Trophoblast cell (in vitro differentiated cells and primary cell): ENCODE measurements around the gene USP35. TPM values are rescaled to one million over a fixed set of nuclear protein-coding genes. Genes with fewer than 3 reads are reported as not detected.
A peak's percentile ranks its signal among the peaks of the same experiment; 100 is the strongest.

ENCODE experiments used
- DNase-seq, 2 donors: peaks; one replicate each; pipeline ENCODE4 v3.0.0-alpha.2; 2016
- H2AFZ ChIP-seq: 2 replicates; pipeline ENCODE4 v1.6.1; 2013; ENCODE audit warnings: low read length, moderate library complexity, mild to moderate bottlenecking; ENCODE audit not compliant: insufficient read depth, poor library complexity
- H2AK5ac ChIP-seq: 2 replicates; pipeline ENCODE4 v1.6.1; 2013; ENCODE audit warnings: mild to moderate bottlenecking, low read length
- H2BK120ac ChIP-seq: 2 replicates; pipeline ENCODE4 v1.6.1; 2013; ENCODE audit warnings: low read length, mild to moderate bottlenecking, moderate library complexity; ENCODE audit not compliant: insufficient read depth, poor library complexity
- H2BK12ac ChIP-seq: 2 replicates; pipeline ENCODE4 v1.6.1; 2013; ENCODE audit warnings: mild to moderate bottlenecking, low read length, moderate library complexity
- H2BK5ac ChIP-seq: 2 replicates; pipeline ENCODE4 v1.6.1; 2013; ENCODE audit warnings: low read length, low read depth, moderate library complexity, mild to moderate bottlenecking; ENCODE audit not compliant: poor library complexity
- H3K14ac ChIP-seq: 2 replicates; pipeline ENCODE4 v1.6.1; 2013; ENCODE audit warnings: mild to moderate bottlenecking, low read length
- H3K18ac ChIP-seq: 2 replicates; pipeline ENCODE4 v1.6.1; 2013; ENCODE audit warnings: mild to moderate bottlenecking, low read length
- H3K23ac ChIP-seq: 2 replicates; pipeline ENCODE4 v1.6.1; 2013; ENCODE audit warnings: low read length
- H3K27ac ChIP-seq: 2 replicates; pipeline ENCODE4 v1.5.1; 2013; ENCODE audit warnings: low read depth, mild to moderate bottlenecking, inconsistent platforms, low read length, moderate library complexity
- H3K27me3 ChIP-seq: 2 replicates; pipeline ENCODE4 v1.6.1; 2013; ENCODE audit warnings: inconsistent platforms, mild to moderate bottlenecking, low read length, moderate library complexity; ENCODE audit not compliant: insufficient read depth
- H3K36me3 ChIP-seq, 2 experiments: 1 replicate in 1 of 2; 2 replicates in 1 of 2; pipeline ENCODE4 v1.6.1; 2013; ENCODE audit warnings: low read length in 2 of 2, mild to moderate bottlenecking in 2 of 2, moderate library complexity in 1 of 2; ENCODE audit not compliant: insufficient read depth in 2 of 2, control insufficient read depth in 1 of 2
- H3K4ac ChIP-seq: 2 replicates; pipeline ENCODE4 v1.6.1; 2013; ENCODE audit warnings: low read depth, mild to moderate bottlenecking, low read length, moderate library complexity
- H3K4me1 ChIP-seq, 2 experiments: 1 replicate in 1 of 2; 2 replicates in 1 of 2; pipeline ENCODE4 v1.6.1; 2013; ENCODE audit warnings: low read length in 2 of 2, mild to moderate bottlenecking in 2 of 2, moderate library complexity in 1 of 2; ENCODE audit not compliant: insufficient read depth in 2 of 2, control insufficient read depth in 1 of 2
- H3K4me2 ChIP-seq: 2 replicates; pipeline ENCODE4 v1.6.1; 2013; ENCODE audit warnings: inconsistent platforms, mild to moderate bottlenecking, low read length, moderate library complexity
- H3K4me3 ChIP-seq: 2 replicates; pipeline ENCODE4 v1.5.1; 2013; ENCODE audit warnings: mild to moderate bottlenecking, low read depth, low read length, inconsistent platforms
- H3K79me1 ChIP-seq: one replicate; pipeline ENCODE4 v1.6.1; 2013; ENCODE audit warnings: low read length
- H3K79me2 ChIP-seq: 2 replicates; pipeline ENCODE4 v1.6.1; 2013; ENCODE audit warnings: low read length, mild to moderate bottlenecking; ENCODE audit not compliant: control insufficient read depth, insufficient read depth, poor library complexity
- H3K9ac ChIP-seq: 2 replicates; pipeline ENCODE4 v1.6.1; 2013; ENCODE audit warnings: mild to moderate bottlenecking, low read length
- H3K9me3 ChIP-seq: 2 replicates; pipeline ENCODE4 v1.6.1; 2013; ENCODE audit warnings: low read depth, mild to moderate bottlenecking, control low read depth, inconsistent platforms, low read length; ENCODE audit not compliant: insufficient read depth
- H4K12ac ChIP-seq: 2 replicates; pipeline ENCODE4 v1.6.1; 2013; ENCODE audit warnings: low read depth, mild to moderate bottlenecking, low read length, moderate library complexity
- H4K8ac ChIP-seq: 2 replicates; pipeline ENCODE4 v1.6.1; 2013; ENCODE audit warnings: low read depth, mild to moderate bottlenecking, low read length, moderate library complexity
- H4K91ac ChIP-seq: one replicate; pipeline ENCODE4 v1.6.1; 2013; ENCODE audit warnings: low read depth, mild to moderate bottlenecking, low read length, moderate library complexity
- WGBS: extraction: QIAGEN DNeasy Blood & Tissue Kit; methylation state at CpG from one replicate; pipeline ENCODE4 v1.1.7; 2013; ENCODE audit warnings: missing lambda C conversion rate; ENCODE audit not compliant: insufficient read length, insufficient coverage; ENCODE audit errors: extremely low coverage; 5-methylcytosine and 5-hydroxymethylcytosine counted together
- polyA plus RNA-seq: library from polyadenylated mRNA; stranded (reverse); fragments of 200-250 nt; gene quantifications from 2 replicates; pipeline ENCODE4 v1.2.3, GENCODE V29; 2013

USP35 gene, protein sequence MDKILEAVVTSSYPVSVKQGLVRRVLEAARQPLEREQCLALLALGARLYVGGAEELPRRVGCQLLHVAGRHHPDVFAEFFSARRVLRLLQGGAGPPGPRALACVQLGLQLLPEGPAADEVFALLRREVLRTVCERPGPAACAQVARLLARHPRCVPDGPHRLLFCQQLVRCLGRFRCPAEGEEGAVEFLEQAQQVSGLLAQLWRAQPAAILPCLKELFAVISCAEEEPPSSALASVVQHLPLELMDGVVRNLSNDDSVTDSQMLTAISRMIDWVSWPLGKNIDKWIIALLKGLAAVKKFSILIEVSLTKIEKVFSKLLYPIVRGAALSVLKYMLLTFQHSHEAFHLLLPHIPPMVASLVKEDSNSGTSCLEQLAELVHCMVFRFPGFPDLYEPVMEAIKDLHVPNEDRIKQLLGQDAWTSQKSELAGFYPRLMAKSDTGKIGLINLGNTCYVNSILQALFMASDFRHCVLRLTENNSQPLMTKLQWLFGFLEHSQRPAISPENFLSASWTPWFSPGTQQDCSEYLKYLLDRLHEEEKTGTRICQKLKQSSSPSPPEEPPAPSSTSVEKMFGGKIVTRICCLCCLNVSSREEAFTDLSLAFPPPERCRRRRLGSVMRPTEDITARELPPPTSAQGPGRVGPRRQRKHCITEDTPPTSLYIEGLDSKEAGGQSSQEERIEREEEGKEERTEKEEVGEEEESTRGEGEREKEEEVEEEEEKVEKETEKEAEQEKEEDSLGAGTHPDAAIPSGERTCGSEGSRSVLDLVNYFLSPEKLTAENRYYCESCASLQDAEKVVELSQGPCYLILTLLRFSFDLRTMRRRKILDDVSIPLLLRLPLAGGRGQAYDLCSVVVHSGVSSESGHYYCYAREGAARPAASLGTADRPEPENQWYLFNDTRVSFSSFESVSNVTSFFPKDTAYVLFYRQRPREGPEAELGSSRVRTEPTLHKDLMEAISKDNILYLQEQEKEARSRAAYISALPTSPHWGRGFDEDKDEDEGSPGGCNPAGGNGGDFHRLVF
- 19.3 and 20.2 TPM in 2 replicates for polyA plus RNA-seq

- peaks cover 21% of the 10 kb centered on the region for H3K79me1 ChIP-seq
- peak within 1 kb of the TSS; percentile 90 for H3K4me3 ChIP-seq
- H4K12ac ChIP-seq, result peak within 1 kb of the TSS; percentile 93
- peak within 1 kb of the TSS; percentile 54 for H2BK120ac ChIP-seq
- no peak within 1 kb of the TSS for H3K23ac ChIP-seq
- H3K4ac ChIP-seq, result peak within 1 kb of the TSS; percentile 72
- WGBS, result no CpG with 5 or more reads among the region's 74 CpGs
- peaks cover 24% of the 10 kb centered on the region for H3K79me2 ChIP-seq
- no peaks in the 10 kb centered on the region for H3K27me3 ChIP-seq
- peaks cover 8 to 9% of the 10 kb centered on the region in 2 experiments for H3K36me3 ChIP-seq
- H3K9ac ChIP-seq, result peak within 1 kb of the TSS; percentile 64
- DNase-seq, result peak; percentile 98
- peak within 1 kb of the TSS; percentile 82 for H3K4me2 ChIP-seq
- peak within 1 kb of the TSS; percentile 60 for H3K27ac ChIP-seq
- H2AK5ac ChIP-seq, result peak within 1 kb of the TSS; percentile 94
- H3K4me1 ChIP-seq, result peaks cover 32 to 40% of the 10 kb centered on the region in 2 experiments
- peak within 1 kb of the TSS; percentile 80 for H2AFZ ChIP-seq
- H2BK5ac ChIP-seq, result peak within 1 kb of the TSS; percentile 59
- H4K8ac ChIP-seq, result peak within 1 kb of the TSS; percentile 83
- peak within 1 kb of the TSS; percentile 95 for H3K14ac ChIP-seq
- H3K18ac ChIP-seq, result peak within 1 kb of the TSS; percentile 93
- H3K9me3 ChIP-seq, result no peaks in the 10 kb centered on the region
- peak within 1 kb of the TSS; percentile 51 for H2BK12ac ChIP-seq
- H4K91ac ChIP-seq, result peak within 1 kb of the TSS; percentile 82
Observed at GRCh38 chr11:78188286-78189173, at the start of gene USP35, which contains the start of gene KCTD21. Gene USP35 (plus strand): TSS chr11:78188919. CDS start chr11:78196246, 7,327 bp downstream. Gene KCTD21 (minus strand): TSS chr11:78188626. CDS start chr11:78174554, 14,072 bp downstream.

GRCh38 chr11:78139422-78140391 lies 49.0 kb upstream of the USP35 start, which contains the start of gene ALG8:
Gene ALG8 (minus strand): TSS chr11:78139626. CDS start chr11:78139588, 38 bp downstream.
- H3K79me1 ChIP-seq, result peaks cover 9% of the 10 kb centered on the region
- H3K4me1 ChIP-seq, result peaks cover 7 to 8% of the 10 kb centered on the region in 2 experiments
- H3K27me3 ChIP-seq, result no peaks in the 10 kb centered on the region
- peak within 1 kb of the TSS; percentile 99 for H4K8ac ChIP-seq
- H2AFZ ChIP-seq, result peak within 1 kb of the TSS; percentile 97
- no peaks in the 10 kb centered on the region for H3K9me3 ChIP-seq
- H3K27ac ChIP-seq, result peak within 1 kb of the TSS; percentile 58
- peaks cover 8% of the 10 kb centered on the region for H3K79me2 ChIP-seq
- peak within 1 kb of the TSS; percentile 98 for H3K4ac ChIP-seq
- WGBS, result no CpG with 5 or more reads among the region's 52 CpGs
- peak within 1 kb of the TSS; percentile 98 for H3K14ac ChIP-seq
- peak within 1 kb of the TSS; percentile 88 for H3K18ac ChIP-seq
- H3K4me2 ChIP-seq, result peak within 1 kb of the TSS; percentile 91
- peak; percentile 98 to 99 for DNase-seq
- H2BK120ac ChIP-seq, result peak within 1 kb of the TSS; percentile 89
- no peak within 1 kb of the TSS for H3K23ac ChIP-seq
- H3K4me3 ChIP-seq, result peak within 1 kb of the TSS; percentile 89
- H4K12ac ChIP-seq, result peak within 1 kb of the TSS; percentile 96
- H4K91ac ChIP-seq, result peak within 1 kb of the TSS; percentile 94
- peak within 1 kb of the TSS; percentile 59 for H2BK12ac ChIP-seq
- H3K9ac ChIP-seq, result peak within 1 kb of the TSS; percentile 94
- H3K36me3 ChIP-seq, result peaks cover 0 to 7% of the 10 kb centered on the region in 2 experiments
- H2BK5ac ChIP-seq, result peak within 1 kb of the TSS; percentile 94
- H2AK5ac ChIP-seq, result peak within 1 kb of the TSS; percentile 40

GRCh38 chr11:78140392-78141077 lies 48.2 kb upstream of the USP35 start:
- no CpG with 5 or more reads among the region's 17 CpGs for WGBS
- no peak overlapping the region for H3K23ac ChIP-seq
- H2AK5ac ChIP-seq, result no peak overlapping the region
- H3K27me3 ChIP-seq, result no peaks in the 10 kb centered on the region
- H4K12ac ChIP-seq, result no peak overlapping the region
- H2BK120ac ChIP-seq, result no peak overlapping the region
- H2BK5ac ChIP-seq, result no peak overlapping the region
- peak overlapping the region; percentile 54 for H3K18ac ChIP-seq
- peaks cover 0 to 4% of the 10 kb centered on the region in 2 experiments for H3K36me3 ChIP-seq
- H3K4me3 ChIP-seq, result no peak overlapping the region
- H3K9ac ChIP-seq, result no peak overlapping the region
- peaks cover 8% of the 10 kb centered on the region for H3K79me2 ChIP-seq
- DNase-seq, result no peak
- H3K4me1 ChIP-seq, result peaks cover 7 to 8% of the 10 kb centered on the region in 2 experiments
- H2BK12ac ChIP-seq, result no peak overlapping the region
- no peak overlapping the region for H3K4ac ChIP-seq
- H3K4me2 ChIP-seq, result no peak overlapping the region
- H4K8ac ChIP-seq, result no peak overlapping the region
- H2AFZ ChIP-seq, result no peak overlapping the region
- H3K14ac ChIP-seq, result peak overlapping the region; percentile 39
- no peak overlapping the region for H3K27ac ChIP-seq
- H3K9me3 ChIP-seq, result no peaks in the 10 kb centered on the region
- H4K91ac ChIP-seq, result no peak overlapping the region
- peaks cover 9% of the 10 kb centered on the region for H3K79me1 ChIP-seq
